Liver (tissue), 3 donors: ENCODE measurements around the gene UBQLN3.

ENCODE experiments used
- ATF3 ChIP-seq: IDR thresholded peaks from 2 replicates; pipeline ENCODE4 v1.6.1; 2016; ENCODE audit warnings: antibody characterized with exemption
- CTCF ChIP-seq: fragments of 150-350 bp; IDR thresholded peaks from 2 replicates; pipeline ENCODE4 v1.5.1; 2017; ENCODE audit warnings: improper control_type of control experiment, low read depth, low read length; ENCODE audit not compliant: missing input control
- EGR1 ChIP-seq, 2 donors: IDR thresholded peaks; 2 replicates each; pipeline ENCODE4 v1.6.1; 2016 to 2018; ENCODE audit warnings: antibody characterized with exemption in 2 of 2, low read depth in 2 of 2
- GABPA ChIP-seq, 2 donors: IDR thresholded peaks in 1 of 2; conservative IDR thresholded peaks in 1 of 2; 2 replicates each; pipeline ENCODE4 v1.6.1; 2016; ENCODE audit warnings: antibody characterized with exemption in 2 of 2, mild to moderate bottlenecking in 1 of 2, moderate library complexity in 1 of 2
- MAX ChIP-seq: IDR thresholded peaks from 2 replicates; pipeline ENCODE4 v1.6.1; 2016; ENCODE audit warnings: antibody characterized with exemption
- RAD21 ChIP-seq, 2 donors: IDR thresholded peaks; 2 replicates each; pipeline ENCODE4 v1.6.1; 2016; ENCODE audit warnings: antibody characterized with exemption in 2 of 2, mild to moderate bottlenecking in 2 of 2
- REST ChIP-seq: IDR thresholded peaks from 2 replicates; pipeline ENCODE4 v1.6.1; 2016; ENCODE audit warnings: antibody characterized with exemption, mild to moderate bottlenecking
- SP1 ChIP-seq: IDR thresholded peaks from 2 replicates; pipeline ENCODE4 v1.6.1; 2018; ENCODE audit warnings: antibody characterized with exemption, mild to moderate bottlenecking
- TAF1 ChIP-seq: conservative IDR thresholded peaks from 2 replicates; pipeline ENCODE4 v1.6.1; 2016; ENCODE audit warnings: antibody characterized with exemption, mild to moderate bottlenecking
- donor health status: healthy.
- donor health status: healthy.

- no peak for TF ChIP-seq CTCF
- TF ChIP-seq TAF1: no peak
- TF ChIP-seq GABPA (IDR thresholded peaks at IDR 0.05 in 1 of 2, conservative IDR thresholded peaks at IDR 0.05 in 1 of 2): no peak
- TF ChIP-seq RAD21 (IDR thresholded peaks at IDR 0.05): peak; percentile 38 to 47
- no peak for TF ChIP-seq REST
- no peak for TF ChIP-seq SP1
- no peak for TF ChIP-seq EGR1 (IDR thresholded peaks at IDR 0.05; ENCODE audit: low read depth in 2 of 2)
- TF ChIP-seq ATF3: no peak
- TF ChIP-seq MAX: no peak
These were observed 43.6 kb upstream of the UBQLN3 start for GRCh38 chr11:5553343-5553742.
